A673 (cell line): ENCODE data around the gene STRAP.

ENCODE experiments used
- CTCF ChIP-seq: fragments of 300-800, 200-600 bp; sonication (generic); conservative IDR thresholded peaks from 2 replicates; pipeline ENCODE4 v1.5.1; 2017; ENCODE audit warnings: low read depth, mild to moderate bottlenecking, antibody characterized with exemption, low read length, moderate library complexity, mixed read lengths
- EZH2 ChIP-seq: fragments of 200-600 bp; sonication (generic); IDR thresholded peaks from 2 replicates; pipeline ENCODE4 v1.6.1; 2017; ENCODE audit warnings: borderline replicate concordance, low read depth, mild to moderate bottlenecking, mixed read lengths, antibody characterized with exemption, low read length; ENCODE audit not compliant: poor library complexity, severe bottlenecking

GRCh38 chr12:15892645-15893259, 10.6 kb downstream of the STRAP start:
- TF ChIP-seq CTCF (no peak), EZH2 (no peak)
